ENCODE measurements around the gene DLX4.

The DLX4 gene, protein sequence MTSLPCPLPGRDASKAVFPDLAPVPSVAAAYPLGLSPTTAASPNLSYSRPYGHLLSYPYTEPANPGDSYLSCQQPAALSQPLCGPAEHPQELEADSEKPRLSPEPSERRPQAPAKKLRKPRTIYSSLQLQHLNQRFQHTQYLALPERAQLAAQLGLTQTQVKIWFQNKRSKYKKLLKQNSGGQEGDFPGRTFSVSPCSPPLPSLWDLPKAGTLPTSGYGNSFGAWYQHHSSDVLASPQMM

DNA sequence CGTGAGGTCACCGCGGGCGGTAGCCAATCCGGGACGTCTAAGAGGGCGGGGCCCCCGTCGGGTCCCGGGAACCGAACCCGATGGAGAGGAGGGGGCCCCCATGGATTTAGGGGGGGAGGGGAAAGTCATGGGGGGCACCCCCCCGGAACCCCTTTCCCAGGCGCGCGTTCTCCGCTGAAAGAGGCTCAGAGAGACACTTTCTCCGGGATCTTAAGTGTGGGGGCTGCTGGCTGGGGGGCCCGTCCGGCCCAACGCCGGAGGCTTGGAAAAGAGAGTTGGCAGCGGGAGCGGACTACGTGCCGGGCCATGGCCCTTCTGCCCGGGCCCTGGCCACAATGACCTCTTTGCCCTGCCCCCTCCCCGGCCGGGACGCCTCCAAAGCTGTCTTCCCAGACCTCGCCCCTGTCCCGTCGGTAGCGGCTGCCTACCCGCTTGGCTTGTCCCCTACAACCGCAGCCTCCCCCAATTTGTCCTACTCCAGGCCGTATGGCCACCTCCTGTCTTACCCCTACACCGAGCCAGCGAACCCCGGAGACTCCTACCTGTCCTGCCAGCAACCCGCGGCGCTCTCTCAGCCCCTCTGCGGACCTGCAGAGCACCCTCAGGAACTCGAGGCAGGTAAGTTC is at the start of gene DLX4:
DLX4 (plus strand) TSS at position 57 of the 626 bp plus-strand sequence; CDS start at position 336, 279 bp downstream.
- no peak for DNase-seq

DNA sequence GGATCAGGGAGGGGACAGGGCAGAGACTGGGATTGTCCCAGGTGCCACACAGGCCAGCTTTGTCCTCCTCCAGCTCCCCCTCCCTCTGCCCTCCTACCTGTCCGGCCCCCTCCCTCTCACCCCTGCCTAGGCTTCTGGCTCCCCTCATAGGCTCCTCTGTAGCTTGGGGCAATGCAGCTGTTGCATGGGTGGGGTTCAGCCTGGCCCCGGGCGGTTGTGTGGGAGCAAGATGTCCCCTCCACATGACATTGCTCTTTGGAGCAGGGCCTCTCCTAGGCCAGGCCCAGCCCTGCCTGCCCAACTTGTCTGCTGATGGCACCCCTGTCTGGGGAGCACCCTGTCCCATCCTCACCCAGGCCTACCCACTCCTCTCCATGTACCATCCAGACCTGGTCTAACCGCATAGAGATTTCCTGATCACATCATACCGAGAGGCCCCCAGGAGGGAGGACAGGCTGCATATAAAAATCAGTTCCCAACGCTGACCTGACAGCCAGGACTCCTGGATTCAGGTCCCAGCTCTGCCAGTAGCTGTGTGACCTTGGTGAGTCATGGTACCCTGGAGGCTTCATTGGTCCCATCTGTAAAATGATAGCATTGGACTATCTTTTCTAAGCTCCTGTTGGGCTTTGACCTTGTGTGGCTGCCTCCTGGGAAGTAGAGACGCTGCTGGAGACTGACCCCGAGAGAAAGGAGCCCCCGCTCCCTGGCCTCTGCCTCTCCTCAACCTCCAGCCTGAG is 48.8 kb upstream of the DLX4 start:
- no peak for DNase-seq

DNA sequence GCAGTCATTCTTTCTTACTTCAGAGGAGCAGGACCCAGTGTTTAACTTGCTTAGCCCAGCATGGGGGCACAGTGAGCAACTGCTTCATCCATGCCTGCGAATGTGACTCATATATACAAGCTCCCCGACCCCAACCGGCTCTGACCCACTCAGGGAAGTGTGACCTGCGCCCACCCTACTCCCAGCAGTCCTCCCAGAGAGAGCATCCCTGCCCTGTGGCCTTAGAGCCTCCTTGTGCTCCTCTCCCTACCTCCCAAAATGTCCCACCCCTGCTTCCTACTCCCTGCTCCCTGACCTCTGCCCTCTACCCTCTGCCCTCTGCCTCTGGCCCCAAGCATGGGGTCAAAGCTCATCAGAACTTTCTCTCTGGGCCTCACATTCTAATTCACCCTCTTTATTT is 46.9 kb upstream of the DLX4 start:
- DNase-seq = no peak

DNA sequence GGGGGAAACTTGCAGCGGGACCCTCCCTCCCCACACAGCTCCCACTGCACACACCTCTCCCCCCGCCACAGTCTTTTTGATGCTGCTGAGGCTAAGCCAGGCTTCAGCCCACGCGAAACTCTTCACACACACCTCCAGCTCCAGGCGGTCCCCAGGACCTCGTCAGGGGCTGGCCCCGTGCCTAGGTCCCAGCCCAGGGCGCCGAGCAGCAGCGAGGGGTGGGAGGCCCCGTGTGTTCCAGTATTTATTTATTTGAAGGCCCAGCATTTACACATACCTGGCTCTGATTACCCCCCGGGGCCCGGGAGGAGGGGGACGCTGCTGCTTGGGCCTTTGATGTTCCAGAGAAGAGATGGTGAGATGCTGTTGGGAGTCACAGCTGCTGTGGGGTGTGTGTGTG is 44.9 kb upstream of the DLX4 start:
- DNase-seq = no peak

DNA sequence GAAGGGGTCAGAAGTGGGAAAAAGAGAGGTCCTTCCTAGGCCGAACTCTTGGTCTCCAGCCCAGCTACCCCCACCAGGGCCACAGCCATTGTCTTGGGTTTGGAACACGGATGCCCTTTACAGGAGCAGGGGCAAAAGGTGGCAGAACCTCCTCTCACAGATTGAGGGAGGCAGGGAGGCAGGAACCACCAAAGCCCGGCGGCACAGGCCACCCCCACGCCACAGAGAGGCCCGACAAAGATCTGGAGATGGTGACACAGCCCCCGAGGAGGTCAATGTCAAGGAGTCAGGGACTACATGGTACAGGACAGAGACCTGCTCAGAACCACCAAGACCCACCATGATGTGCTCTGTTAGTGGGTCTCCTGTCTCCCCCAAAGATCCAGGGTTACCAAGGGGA is 44.4 kb upstream of the DLX4 start:
- no peak for DNase-seq

DNA sequence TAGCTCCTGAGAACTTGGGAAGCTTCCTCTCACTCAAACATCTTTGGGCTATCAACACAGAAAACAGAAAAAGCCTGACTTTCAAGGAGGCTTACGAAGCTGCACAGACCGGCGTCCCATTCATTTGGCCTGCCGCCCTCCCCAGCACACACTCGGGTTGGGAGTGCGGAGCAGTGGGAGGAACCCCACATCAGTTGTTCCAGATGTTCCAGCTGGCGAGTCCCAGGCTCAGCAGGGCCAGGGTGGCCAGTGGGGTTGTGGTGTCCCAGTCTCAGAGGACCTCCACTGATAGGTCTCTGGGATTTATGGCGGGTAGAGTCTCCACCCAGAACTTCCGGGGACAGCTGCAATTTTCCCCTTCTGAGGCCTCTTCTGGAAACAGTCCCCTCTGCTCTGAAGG is 43.1 kb upstream of the DLX4 start:
- no peak for DNase-seq

DNA sequence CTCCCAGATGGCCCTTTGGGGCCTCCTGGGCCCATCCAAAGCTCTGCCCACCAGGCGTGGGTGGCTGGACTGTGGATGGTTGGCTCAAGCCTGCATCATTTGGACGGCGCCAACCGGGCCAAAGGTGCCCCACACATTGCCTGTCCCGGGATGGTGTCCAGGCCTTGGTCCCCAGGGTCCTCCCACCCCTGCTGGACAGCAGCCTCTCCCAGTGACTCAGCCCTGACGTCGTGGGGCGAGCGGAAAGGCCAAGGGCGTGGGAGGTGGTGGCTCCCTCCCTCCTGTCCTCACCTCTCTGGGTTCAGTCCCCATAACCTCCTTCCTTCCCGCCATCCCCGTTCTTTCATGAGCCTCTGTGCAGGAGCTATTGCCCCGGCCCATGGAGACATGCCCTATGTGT is 42.1 kb upstream of the DLX4 start:
- no peak for DNase-seq

DNA sequence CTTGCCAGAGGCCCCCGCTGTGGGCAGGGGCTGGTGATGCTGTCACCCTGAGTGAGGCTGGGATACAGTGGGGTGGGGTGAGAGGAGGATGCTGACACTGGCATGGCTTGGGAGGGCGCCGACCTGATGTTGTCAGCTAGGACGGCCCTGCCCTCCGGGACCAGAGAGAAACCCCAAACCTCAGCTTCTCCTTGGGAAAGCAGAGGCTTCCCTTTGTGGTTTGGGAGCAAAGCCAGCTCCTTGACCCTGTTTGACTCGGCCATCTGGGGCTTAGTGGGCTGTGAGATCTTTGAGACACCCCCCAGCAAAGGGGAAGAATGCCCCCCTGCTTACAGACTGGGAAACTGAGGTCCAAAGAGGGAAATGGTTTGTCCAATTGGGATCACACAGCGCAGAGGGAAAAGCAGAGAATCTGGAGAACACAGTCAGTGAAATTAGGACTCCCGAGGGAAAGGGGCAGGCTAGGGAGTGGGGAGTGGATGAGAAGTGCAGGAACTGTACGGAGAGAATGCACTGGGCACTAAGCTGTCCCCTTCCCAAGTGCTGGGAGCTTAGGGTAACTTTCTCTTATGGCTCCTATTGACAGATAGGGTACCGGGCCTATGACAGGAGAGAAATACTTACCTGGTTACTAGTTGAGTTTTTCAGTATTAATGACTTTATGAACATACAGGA is 40.7 kb upstream of the DLX4 start:
- DNase-seq = no peak

DNA sequence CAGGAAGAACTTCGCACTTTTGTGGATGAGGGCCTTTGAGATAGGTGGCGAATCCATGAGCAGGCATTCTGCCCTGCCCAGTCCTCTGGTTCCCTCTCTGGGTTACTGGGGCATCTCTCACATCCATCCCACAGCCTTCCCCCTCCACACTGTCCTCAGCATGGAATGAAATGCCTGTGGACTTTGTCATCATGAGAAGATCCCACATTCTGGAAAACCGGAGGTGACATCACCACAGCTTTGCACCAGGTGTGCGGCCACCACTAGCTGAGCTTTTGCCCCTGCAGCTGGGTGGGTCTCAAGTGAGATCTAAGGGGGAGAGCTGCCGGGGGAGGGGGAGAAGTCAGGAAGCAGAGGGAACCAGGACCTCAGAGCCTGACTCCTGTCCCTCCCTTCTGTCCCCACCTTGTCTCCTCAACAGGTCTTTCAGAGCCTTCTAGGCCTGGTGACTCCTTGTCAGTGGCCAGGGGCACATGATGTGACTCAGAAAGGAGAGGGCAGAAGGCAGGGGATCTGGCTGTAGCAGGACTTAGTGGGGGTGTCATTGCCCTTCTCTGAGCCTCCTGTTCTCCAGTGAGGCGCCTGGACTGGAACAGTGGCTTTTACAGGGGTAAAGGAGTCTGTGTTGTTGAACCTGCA is 40.0 kb upstream of the DLX4 start:
- DNase-seq = no peak

DNA sequence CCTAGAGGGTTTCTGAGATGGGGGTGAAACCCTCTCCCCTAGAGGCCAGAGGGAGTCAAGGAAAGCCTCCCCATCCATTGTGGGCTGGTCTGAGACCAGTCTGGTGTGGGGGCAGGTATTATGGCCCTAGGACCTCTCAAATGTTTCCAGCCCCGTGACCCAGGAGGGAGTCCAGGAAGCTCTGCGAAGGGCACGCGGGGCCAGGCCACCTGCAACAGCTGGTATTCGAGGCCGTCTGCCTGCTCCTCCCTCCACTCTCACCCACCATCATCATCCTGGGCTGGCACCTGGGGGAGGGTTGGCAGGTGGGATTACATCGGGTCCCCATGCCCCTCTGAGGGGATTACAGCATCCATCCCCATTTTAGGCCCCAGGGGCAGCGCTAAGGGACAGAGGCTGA is 38.1 kb upstream of the DLX4 start:
- DNase-seq = no peak

DNA sequence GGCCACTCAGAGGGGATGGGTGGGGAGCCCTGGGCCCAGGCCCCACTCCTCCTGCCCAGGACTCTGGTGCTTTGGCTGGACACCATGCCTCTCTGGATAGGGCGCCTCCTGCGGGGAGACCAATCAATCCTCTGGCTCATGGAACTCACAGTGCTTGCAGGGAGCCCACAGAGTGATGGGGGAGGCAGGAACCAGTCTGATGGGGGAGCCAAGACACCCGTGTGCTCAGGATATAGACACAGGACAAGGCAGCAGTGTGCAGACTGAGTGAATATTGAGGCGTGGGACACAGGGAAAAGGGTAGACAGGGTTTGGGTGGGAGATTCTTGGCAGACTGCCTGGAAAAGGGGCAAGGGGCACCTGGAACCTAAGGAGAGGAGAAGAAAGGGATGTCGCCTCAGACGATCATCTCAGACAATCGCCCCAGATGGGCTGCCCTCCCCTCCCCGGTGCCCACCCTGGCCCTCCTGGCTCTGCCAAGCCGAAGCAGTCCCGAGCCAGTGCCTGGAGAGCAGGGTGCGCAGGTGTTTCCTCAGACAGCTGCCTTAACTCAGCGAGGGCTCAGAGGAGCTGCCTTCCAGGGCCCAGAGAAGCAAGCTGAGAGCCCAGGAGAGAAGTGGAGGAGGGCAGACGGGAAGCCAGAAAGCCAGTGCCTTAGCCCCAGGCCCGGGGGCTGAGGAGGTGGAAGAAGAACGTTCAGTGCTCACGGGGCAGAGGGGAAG is 37.4 kb upstream of the DLX4 start:
- no peak for DNase-seq

DNA sequence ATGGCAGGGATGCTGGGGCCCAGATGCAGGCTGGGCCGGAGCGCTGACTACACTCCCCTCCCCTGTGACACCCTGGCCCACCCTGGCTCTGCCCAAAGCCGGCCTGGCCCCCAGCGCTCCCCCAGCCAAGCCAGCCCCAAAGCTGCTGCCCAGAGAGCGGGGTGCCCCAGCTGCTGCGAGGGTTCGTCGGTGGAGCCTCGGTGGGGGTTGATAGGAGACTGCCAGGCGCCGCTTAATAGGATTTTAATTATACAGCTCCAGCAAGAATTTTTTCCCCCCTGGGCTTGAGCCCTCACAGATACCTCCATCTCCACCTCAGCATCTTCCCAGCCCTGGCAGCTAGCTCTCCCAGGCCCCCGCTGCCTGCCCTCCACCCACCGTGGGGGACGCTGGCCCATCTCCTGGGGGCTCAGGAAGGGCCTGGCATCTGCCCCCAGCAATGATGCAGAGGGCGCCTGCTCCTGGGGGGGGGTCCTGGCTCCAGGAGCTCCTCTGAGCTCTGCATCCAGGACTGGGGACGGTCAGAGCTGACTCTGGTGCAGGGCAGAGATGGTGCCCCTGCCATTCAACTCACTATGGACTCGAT is 36.8 kb upstream of the DLX4 start:
- DNase-seq = no peak

DNA sequence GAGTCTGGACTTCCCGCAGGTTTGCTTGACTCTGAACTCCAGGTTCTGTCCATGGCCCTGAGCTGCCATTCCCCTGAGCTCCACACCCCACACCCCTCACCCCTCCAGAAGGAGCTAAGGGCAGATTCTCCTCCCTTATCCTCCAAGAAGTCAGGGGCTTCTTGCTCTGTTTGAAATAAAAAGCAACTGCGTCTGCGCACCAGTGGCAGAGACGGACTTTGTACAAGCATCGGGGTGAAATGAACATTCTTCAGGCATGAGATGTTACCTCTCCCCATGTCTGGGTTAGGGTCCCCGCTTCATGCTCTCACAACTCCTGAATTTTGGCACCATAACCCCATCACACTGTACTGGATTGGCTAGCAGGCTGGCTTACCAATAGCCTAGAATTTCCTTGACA is 36.1 kb upstream of the DLX4 start:
- no peak for DNase-seq

DNA sequence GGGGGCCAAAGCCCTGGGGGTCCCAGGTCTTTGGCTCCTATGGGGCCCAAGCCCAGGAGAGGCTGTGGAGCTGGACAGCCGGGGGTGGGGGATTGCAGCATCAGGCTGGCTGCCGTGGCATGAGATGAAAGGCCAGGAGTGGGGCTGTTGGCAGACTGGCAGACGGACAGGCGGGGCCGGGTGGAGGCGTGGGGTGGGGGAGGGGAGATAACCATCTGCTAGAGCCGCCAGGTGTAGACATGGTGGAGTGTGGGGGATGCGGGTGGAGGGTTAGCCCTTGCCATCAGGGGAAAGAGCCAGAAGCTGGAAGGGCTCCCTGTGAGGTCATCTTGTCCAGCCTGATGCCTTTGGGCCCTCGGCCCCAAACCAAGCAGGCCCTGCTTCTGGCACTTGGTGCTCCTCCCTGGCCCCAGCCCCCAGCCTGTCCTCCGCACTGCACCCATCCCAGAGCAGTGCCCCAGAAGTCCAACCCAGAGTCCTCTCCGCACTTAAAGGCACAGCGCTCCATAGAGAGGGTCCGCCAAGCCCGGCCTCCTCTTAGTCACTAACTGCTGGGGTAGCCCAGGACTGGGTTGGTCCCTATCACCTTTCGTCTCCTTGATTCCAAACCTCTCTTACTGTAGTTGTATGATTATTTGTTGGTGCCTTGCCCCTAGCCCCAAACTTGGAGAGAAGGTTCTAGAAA is 33.3 kb upstream of the DLX4 start:
- DNase-seq = no peak

DNA sequence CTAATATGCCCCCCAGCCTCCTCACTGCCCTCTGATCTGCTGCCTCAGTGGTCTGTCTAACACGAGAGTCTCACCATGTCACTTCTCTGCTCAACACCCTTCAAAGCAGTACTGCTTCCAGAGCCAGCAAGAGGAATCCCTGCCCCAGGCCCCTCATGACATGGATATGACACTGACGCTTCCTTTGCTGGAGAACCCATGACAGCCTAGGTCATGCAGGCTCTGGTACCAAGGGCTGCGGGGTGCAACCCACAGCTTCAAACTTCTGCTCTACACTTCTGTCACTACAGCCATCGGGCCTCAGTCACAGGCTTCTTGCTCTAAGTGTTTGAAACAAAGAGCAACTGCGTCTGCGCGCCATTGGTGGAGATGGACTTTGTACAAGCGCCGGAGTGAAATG is 32.6 kb upstream of the DLX4 start:
- DNase-seq = no peak

DNA sequence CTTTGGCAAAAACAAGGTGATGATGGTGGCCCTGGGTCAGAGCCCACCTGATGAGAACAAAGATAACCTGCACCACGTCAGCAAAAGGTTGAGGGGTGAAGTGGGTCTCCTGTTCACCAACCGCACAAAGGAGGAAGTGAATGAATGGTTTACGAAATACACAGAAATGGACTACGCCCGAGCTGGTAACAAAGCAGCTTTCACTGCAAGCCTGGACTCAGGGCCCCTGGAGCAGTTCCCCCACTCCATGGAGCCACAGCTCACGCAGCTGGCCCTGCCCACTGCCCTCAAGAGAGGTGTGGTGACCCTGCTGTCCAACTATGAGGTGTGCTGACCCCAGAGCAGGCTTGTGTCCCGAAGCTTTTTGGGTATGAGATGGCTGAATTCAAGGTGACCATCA is 29.7 kb upstream of the DLX4 start:
- DNase-seq = no peak

DNA sequence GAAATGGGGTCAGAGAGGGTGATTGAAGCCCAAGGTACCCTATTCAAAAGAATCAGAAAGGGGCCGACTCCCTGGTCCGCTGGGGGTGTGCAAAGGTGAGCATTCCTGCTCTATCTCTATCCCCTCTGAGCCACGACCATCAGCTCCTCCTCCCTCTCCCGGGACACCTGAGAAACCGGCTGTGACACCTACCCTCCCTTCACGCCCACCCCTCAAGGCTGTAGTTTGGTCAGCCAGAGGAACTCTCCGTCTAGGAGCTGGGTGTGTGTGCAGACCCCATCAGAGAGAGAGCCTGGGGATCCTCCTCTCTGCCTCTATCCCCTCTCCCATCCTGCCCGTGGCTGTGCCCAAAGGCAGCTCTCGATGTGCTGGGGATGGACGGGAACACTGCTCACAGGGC is 27.6 kb upstream of the DLX4 start:
- DNase-seq = no peak

DNA sequence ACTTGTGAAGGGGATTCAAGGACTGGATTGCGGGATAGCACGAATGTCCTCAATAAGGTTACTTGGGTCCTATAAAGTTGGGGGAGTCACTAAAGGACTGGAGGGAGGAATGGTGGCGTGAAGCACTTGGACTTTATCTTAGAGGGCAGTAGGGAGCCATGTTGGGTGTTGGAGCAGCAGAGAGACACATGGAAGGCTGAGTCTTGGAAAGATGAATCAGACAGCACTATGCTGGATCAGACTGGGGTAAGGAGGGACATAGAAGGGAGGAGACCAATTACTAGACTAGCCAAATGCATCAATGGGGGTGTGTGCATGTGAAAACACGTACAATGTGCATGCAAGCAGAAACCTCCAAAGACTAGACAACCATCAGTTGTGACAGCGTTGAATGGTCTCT is 26.0 kb upstream of the DLX4 start:
- no peak for DNase-seq

DNA sequence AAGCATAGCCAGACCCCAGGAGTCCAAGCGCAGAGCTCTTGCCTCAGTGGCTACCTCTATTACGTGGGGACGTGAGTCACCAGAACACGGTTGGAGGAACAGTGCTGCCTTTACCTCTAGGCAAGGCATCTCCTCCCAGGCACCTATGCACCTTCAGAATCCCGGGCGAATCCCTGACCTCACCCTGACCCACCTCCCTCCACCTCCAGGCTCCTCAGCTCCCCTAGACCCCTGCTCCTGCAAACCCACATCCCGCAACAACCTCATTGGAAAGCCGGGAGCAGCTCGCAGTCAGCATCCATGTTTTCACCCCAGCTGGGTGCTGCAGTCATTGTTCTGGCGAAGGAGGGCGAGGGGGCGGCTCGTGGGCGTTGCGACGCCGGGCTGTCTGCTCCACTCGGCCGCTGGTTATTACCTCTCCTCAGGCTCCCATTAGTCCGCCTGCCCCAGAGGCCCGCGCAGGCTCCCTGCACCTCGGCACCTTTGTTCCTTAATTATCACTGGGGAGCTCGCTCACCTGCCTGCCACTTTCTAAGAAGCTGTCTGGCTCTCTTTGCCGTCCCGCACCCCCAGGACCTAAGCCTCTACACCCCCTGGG is 24.6 kb upstream of the DLX4 start:
- no peak for DNase-seq

DNA sequence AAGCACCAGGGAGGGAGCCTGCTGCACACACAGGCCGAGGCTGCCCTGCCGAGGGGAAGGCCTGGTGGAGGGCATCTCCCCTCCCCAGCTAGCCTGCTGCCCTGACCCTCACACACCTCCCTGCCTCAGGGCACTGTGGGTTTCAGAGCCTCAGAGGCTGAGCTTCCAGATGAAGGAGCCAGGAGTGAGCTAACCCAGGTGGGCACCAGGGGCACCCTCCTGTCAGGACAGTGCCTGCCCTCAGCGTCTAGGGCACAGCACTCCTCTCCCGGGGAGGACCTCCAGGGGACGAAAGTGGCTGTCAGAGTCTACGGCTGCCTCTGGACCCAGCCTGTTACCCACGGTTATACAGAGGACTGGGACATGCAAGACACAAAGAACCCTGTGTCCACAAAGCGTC is 22.8 kb upstream of the DLX4 start:
- no peak for DNase-seq

DNA sequence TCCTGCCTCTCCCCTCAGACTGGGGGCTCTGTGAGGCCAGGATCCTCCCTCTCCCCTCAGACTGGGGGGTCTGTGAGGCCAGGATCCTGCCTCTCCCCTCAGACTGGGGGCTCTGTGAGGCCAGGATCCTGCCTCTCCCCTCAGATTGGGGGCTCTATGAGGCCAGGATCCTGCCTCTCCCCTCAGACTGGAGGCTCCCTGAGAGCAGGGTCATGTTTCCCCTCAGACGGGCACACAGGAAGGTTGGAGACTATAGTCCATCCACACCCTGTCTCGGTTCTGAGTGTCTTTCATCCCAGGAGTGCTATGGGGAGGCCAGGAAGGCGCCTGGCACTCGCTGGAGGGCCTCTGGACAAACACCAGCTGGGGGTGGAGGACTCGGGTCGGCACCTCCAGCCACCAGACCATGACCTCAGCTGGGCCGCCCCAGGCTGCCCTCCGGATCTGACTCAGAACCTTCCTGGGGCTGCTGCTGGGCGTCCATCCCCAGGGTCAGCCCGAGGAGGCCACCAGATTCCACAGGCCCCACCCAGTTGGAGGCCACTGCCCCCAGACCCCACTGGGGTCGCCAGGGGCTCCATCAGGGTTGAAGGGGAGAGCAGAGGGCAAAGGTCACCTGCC is 21.9 kb upstream of the DLX4 start:
- no peak for DNase-seq

All from CD4-positive, alpha-beta T cell treated with Interleukin-12 subunit alpha and Interleukin-12 subunit beta, for 1 hour (primary cell).